Skeletal muscle satellite cell (primary cell): ENCODE measurements around the gene ADSS1. TPM values are rescaled to one million over a fixed set of nuclear protein-coding genes. Genes with fewer than 3 reads are reported as not detected.

Experiments
- H3K27me3 ChIP-seq: 2 replicates; pipeline ENCODE4 v1.7.0; 2013; ENCODE audit warnings: low read length; ENCODE audit not compliant: control insufficient read depth, insufficient read depth
- H3K36me3 ChIP-seq: 2 replicates; pipeline ENCODE4 v1.7.0; 2013; ENCODE audit warnings: mild to moderate bottlenecking, control low read depth, low read length; ENCODE audit not compliant: insufficient read depth
- H3K4me1 ChIP-seq: 2 replicates; pipeline ENCODE4 v1.7.0; 2013; ENCODE audit warnings: low read length; ENCODE audit not compliant: control insufficient read depth, insufficient read depth
- H3K4me2 ChIP-seq: 2 replicates; pipeline ENCODE4 v1.7.0; 2013; ENCODE audit warnings: mild to moderate bottlenecking, low read length
- H3K4me3 ChIP-seq: 2 replicates; pipeline ENCODE4 v1.7.0; 2013; ENCODE audit warnings: low read length
- H3K9ac ChIP-seq: 2 replicates; pipeline ENCODE4 v1.7.0; 2013; ENCODE audit warnings: mild to moderate bottlenecking, low read depth, low read length, moderate library complexity
- H3K9me3 ChIP-seq: replicated peaks from 2 replicates; pipeline ENCODE4 v1.7.0; 2013; ENCODE audit warnings: mild to moderate bottlenecking, control low read depth, low read length
- total RNA-seq: library from RNA; depleted of rRNA; stranded (reverse); fragments of >200 nt; gene quantifications from 2 replicates; pipeline ENCODE4 v1.2.3, GENCODE V29; 2012; rRNA removed

Gene ADSS1
- 1.0 and 2.8 TPM in 2 replicates for total RNA-seq

- H3K4me1 ChIP-seq, result peaks cover 31% of the 10 kb centered on the region
- peak within 1 kb of the TSS; percentile 44 for H3K9ac ChIP-seq
- H3K4me2 ChIP-seq, result peak within 1 kb of the TSS; percentile 98
- peaks cover 19% of the 10 kb centered on the region for H3K36me3 ChIP-seq
- H3K9me3 ChIP-seq, result no peaks in the 10 kb centered on the region
- H3K27me3 ChIP-seq, result no peaks in the 10 kb centered on the region
- peak within 1 kb of the TSS; percentile 66 for H3K4me3 ChIP-seq
These were observed at the start of gene ADSS1 for GRCh38 chr14:104723651-104724406. TSS of gene ADSS1 (plus strand) at chr14:104724229. CDS start at chr14:104724271, 42 bp downstream.

- Histone ChIP-seq H3K4me2 (no peak overlapping the region), H3K4me1 (peaks cover 32% of the 10 kb centered on the region), H3K36me3 (no peaks in the 10 kb centered on the region), H3K4me3 (no peak overlapping the region), H3K9ac (no peak overlapping the region), H3K9me3 (no peaks in the 10 kb centered on the region), H3K27me3 (no peaks in the 10 kb centered on the region)
These were observed 48.6 kb upstream of the ADSS1 start for GRCh38 chr14:104675447-104675846.

- Histone ChIP-seq H3K9ac (no peak overlapping the region), H3K4me1 (peaks cover 40% of the 10 kb centered on the region), H3K9me3 (no peaks in the 10 kb centered on the region), H3K36me3 (no peaks in the 10 kb centered on the region), H3K4me2 (no peak overlapping the region), H3K27me3 (no peaks in the 10 kb centered on the region), H3K4me3 (no peak overlapping the region)
These were observed 47.8 kb upstream of the ADSS1 start for GRCh38 chr14:104676130-104676693.

GRCh38 chr14:104676694-104677511, 47.1 kb upstream of the ADSS1 start:
- H3K27me3 ChIP-seq, result no peaks in the 10 kb centered on the region
- H3K9me3 ChIP-seq, result no peaks in the 10 kb centered on the region
- H3K4me1 ChIP-seq, result peaks cover 47% of the 10 kb centered on the region
- no peaks in the 10 kb centered on the region for H3K36me3 ChIP-seq
- H3K4me3 ChIP-seq, result peak overlapping the region; percentile 72
- H3K4me2 ChIP-seq, result peak overlapping the region; percentile 83
- H3K9ac ChIP-seq, result peak overlapping the region; percentile 80

GRCh38 chr14:104677512-104678332, 46.3 kb upstream of the ADSS1 start:
- Histone ChIP-seq H3K27me3 (no peaks in the 10 kb centered on the region), H3K9ac (peak overlapping the region; percentile 80), H3K9me3 (no peaks in the 10 kb centered on the region), H3K4me3 (peak overlapping the region; percentile 72), H3K4me2 (peak overlapping the region; percentile 83), H3K4me1 (peaks cover 55% of the 10 kb centered on the region), H3K36me3 (no peaks in the 10 kb centered on the region)

GRCh38 chr14:104678346-104678745, 45.7 kb upstream of the ADSS1 start:
- H3K36me3 ChIP-seq, result no peaks in the 10 kb centered on the region
- H3K4me1 ChIP-seq, result peaks cover 55% of the 10 kb centered on the region
- peak overlapping the region; percentile 83 for H3K4me2 ChIP-seq
- H3K27me3 ChIP-seq, result no peaks in the 10 kb centered on the region
- peak overlapping the region; percentile 72 for H3K4me3 ChIP-seq
- H3K9ac ChIP-seq, result peak overlapping the region; percentile 80
- H3K9me3 ChIP-seq, result no peaks in the 10 kb centered on the region

GRCh38 chr14:104678901-104679705, 44.9 kb upstream of the ADSS1 start:
- Histone ChIP-seq H3K4me2 (no peak overlapping the region), H3K9ac (no peak overlapping the region), H3K4me3 (no peak overlapping the region), H3K27me3 (no peaks in the 10 kb centered on the region), H3K36me3 (no peaks in the 10 kb centered on the region), H3K9me3 (no peaks in the 10 kb centered on the region), H3K4me1 (peaks cover 55% of the 10 kb centered on the region)

- H3K36me3 ChIP-seq, result no peaks in the 10 kb centered on the region
- H3K4me3 ChIP-seq, result peak overlapping the region; percentile 66
- peak overlapping the region; percentile 90 for H3K4me2 ChIP-seq
- H3K9ac ChIP-seq, result peak overlapping the region; percentile 85
- H3K9me3 ChIP-seq, result no peaks in the 10 kb centered on the region
- H3K27me3 ChIP-seq, result no peaks in the 10 kb centered on the region
- peaks cover 55% of the 10 kb centered on the region for H3K4me1 ChIP-seq
These were observed 43.8 kb upstream of the ADSS1 start for GRCh38 chr14:104680056-104680805.

- Histone ChIP-seq H3K4me2 (peak overlapping the region; percentile 90), H3K9ac (peak overlapping the region; percentile 85), H3K27me3 (no peaks in the 10 kb centered on the region), H3K4me3 (peak overlapping the region; percentile 66), H3K4me1 (peaks cover 55% of the 10 kb centered on the region), H3K36me3 (no peaks in the 10 kb centered on the region), H3K9me3 (no peaks in the 10 kb centered on the region)
These were observed 43.0 kb upstream of the ADSS1 start for GRCh38 chr14:104680806-104681688.
